HL-60 (cell line): ENCODE measurements around the gene HNRNPUL1.

Experiments
- DNase-seq, 2 experiments: peaks; one replicate each; pipeline ENCODE4 v3.0.0-alpha.2; 2010 to 2020; ENCODE audit warnings: low read depth in 1 of 2, low spot score in 1 of 2
- H3K27ac ChIP-seq: fragments of 250-450 bp; sonication (Bioruptor Pico); replicated peaks from 2 replicates; pipeline ENCODE4 v1.5.1; 2020; ENCODE audit warnings: mild to moderate bottlenecking, moderate library complexity
- H3K27me3 ChIP-seq: fragments of 250-450 bp; sonication (Bioruptor Pico); 2 replicates; pipeline ENCODE4 v1.5.1; 2021; ENCODE audit warnings: mild to moderate bottlenecking, moderate library complexity; ENCODE audit not compliant: insufficient read depth, poor library complexity, severe bottlenecking
- H3K4me3 ChIP-seq: replicated peaks from 2 replicates; pipeline ENCODE4 v1.5.1; 2011; ENCODE audit warnings: mild to moderate bottlenecking, control low read depth, low read length; ENCODE audit not compliant: insufficient read depth
- GABPA ChIP-seq: IDR thresholded peaks from 2 replicates; pipeline ENCODE4 v1.6.1; 2012; ENCODE audit warnings: low read depth
- POLR2AphosphoS5 ChIP-seq: IDR thresholded peaks from 2 replicates; pipeline ENCODE4 v1.6.1; 2012; ENCODE audit warnings: low read depth
- REST ChIP-seq: IDR thresholded peaks from 2 replicates; pipeline ENCODE4 v1.6.1; 2012; ENCODE audit warnings: low read depth; ENCODE audit not compliant: insufficient replicate concordance
- SPI1 ChIP-seq: IDR thresholded peaks from 2 replicates; pipeline ENCODE4 v1.6.1; 2012; ENCODE audit warnings: low read depth, mild to moderate bottlenecking, borderline replicate concordance
- long read RNA-seq: library from polyadenylated mRNA; unstranded; transcript quantifications from one replicate; pipeline ENCODE4 v2.0.0, GENCODE V29; 2020
- TF ChIP-seq, protein P1 (sequence below): IDR thresholded peaks from one replicate; pipeline ENCODE4 v1.5.1; 2011; ENCODE audit warnings: low read length, control low read depth, inconsistent platforms; ENCODE audit not compliant: insufficient read depth

The HNRNPUL1 gene
- long read RNA-seq, transcript HNRNPUL1-207 (15 exons, 2,794 nt) = major isoform, 7 of 46 reads
- long read RNA-seq, transcript HNRNPUL1-204 (15 exons, 3,555 nt) = minor isoform, 5 of 46 reads
- long read RNA-seq, partial matches to known transcripts = 24 of 46 reads
- long read RNA-seq, other reads (novel, unspliced or antisense) = 7 of 46 reads

DNA sequence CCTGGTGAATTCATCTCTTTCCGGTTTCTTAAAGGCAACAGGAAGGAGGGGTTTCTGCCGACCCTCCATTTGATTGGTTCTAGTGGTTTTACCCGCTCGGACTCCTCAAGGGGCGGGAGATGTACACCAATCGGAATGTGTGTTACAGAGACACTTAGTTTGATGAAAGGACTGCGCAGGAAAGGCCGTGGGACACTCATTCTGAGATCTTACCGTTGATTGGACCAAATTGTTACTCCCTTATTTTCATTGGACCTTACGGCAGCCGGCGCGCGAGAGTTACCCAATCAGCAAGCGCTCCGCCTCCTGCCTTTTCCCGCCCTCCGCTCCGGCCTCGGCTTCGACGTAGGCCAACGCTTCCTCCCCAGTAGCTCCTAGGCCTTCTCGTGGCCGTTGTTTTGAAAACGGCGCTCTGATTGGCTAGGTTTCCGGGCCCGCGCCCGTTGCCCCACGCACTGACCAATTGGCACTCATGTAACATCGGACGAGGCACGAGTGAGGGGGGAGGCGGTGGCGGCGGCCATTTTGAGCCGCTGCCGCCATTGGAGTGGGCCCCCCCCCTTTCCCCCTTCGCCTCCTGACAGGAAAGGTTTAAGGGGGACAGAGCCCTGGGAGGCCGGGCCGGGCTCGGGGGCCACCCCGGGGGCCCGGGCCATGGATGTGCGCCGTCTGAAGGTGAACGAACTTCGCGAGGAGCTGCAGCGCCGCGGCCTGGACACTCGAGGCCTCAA lies at the start of gene HNRNPUL1:
Gene HNRNPUL1 (plus strand): TSS at position 523 of the 731 bp plus-strand sequence. CDS start 132 bp downstream, at position 655.
- Histone ChIP-seq H3K4me3 (peak within 1 kb of the TSS; percentile 63), H3K27me3 (no peaks in the 10 kb centered on the region), H3K27ac (peak within 1 kb of the TSS; percentile 100)
- DNase-seq = peak; percentile 100
- peak; percentile 41; the same call in 1 of the 2 replicates for TF ChIP-seq POLR2AphosphoS5
- peak; percentile 38; the same call in 1 of the 2 replicates for TF ChIP-seq SPI1
- peak; percentile 80 for TF ChIP-seq GABPA
- no peak for TF ChIP-seq REST

DNA sequence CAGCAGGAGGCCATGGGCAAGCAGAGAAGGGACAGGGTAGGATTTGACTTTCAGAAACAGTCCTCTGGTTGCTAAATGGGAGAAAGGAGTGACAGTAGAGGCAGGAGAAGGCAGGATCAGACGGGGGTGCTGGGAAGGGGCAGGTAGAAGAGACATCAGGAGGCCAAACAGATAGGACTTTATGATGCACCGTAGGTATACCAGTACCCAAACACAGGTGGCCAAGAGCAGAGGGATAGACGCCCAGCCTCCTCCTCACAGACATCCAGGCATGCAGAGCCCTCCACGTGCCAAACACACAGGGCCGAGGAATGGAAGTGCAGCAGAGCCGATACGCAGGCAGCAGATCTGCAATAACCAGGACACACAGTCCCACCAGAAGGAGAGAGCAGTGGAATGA lies 46.4 kb upstream of the HNRNPUL1 start:
- peaks cover 28% of the 10 kb centered on the region for H3K27me3 ChIP-seq
- DNase-seq = no peak
- H3K4me3 ChIP-seq = no peak overlapping the region
- TF ChIP-seq, protein P1, sequence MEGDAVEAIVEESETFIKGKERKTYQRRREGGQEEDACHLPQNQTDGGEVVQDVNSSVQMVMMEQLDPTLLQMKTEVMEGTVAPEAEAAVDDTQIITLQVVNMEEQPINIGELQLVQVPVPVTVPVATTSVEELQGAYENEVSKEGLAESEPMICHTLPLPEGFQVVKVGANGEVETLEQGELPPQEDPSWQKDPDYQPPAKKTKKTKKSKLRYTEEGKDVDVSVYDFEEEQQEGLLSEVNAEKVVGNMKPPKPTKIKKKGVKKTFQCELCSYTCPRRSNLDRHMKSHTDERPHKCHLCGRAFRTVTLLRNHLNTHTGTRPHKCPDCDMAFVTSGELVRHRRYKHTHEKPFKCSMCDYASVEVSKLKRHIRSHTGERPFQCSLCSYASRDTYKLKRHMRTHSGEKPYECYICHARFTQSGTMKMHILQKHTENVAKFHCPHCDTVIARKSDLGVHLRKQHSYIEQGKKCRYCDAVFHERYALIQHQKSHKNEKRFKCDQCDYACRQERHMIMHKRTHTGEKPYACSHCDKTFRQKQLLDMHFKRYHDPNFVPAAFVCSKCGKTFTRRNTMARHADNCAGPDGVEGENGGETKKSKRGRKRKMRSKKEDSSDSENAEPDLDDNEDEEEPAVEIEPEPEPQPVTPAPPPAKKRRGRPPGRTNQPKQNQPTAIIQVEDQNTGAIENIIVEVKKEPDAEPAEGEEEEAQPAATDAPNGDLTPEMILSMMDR = no peak
- TF ChIP-seq POLR2AphosphoS5 (no peak), SPI1 (no peak), GABPA (no peak), REST (no peak)
- no peak overlapping the region for H3K27ac ChIP-seq

GRCh38 chr19:41218249-41218614 lies 45.9 kb upstream of the HNRNPUL1 start:
- no peak for DNase-seq
- H3K27ac ChIP-seq = no peak overlapping the region
- no peak overlapping the region for H3K4me3 ChIP-seq
- TF ChIP-seq REST (no peak), POLR2AphosphoS5 (no peak), SPI1 (no peak), GABPA (no peak)
- TF ChIP-seq, protein P1 = no peak
- peaks cover 28% of the 10 kb centered on the region for H3K27me3 ChIP-seq
